GM12875 (cell line): ENCODE measurements around the gene ANKLE1.

Source experiments
- H3K4me3 ChIP-seq: one replicate; pipeline ENCODE4 v1.5.1; 2011; ENCODE audit warnings: low read depth, low read length, control low read depth
- TF ChIP-seq, protein P1 (sequence below): IDR thresholded peaks from 2 replicates; pipeline ENCODE4 v1.5.1; 2011; ENCODE audit warnings: low read depth, mild to moderate bottlenecking, control low read depth, inconsistent platforms, low read length, moderate library complexity, borderline replicate concordance; ENCODE audit not compliant: insufficient read depth

The ANKLE1 gene

DNA sequence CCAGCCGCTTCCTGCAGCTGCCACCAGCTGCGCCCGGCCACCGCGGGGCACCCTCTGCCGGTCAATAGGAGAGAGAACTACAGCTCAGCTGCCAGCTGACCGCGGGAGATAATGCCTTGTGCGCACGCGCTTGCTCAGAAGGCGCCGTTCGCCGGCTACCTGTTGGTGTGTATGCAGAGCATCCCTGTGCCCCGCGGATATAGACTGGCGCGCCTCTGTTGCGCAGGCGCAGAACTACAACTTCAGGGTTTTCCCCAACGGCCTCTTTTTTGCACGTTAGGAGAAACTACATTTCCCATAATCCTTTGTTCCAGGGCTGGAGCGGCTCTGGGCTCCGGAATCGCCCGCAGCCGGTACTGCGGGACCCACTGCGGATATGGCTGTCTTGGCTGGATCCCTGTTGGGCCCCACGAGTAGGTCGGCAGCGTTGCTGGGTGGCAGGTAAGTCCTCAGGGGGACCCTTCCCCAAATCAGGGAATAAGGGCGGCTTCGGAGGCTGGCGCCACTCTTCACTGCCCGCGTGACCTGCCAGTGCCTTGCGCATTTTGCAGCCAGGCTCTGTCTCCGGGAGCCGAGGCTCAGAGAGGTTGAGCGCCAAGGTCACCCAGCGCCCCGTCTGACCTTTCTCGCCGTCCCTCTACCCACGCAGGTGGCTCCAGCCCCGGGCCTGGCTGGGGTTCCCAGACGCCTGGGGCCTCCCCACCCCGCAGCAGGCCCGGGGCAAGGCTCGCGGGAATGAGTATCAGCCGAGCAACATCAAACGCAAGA lies 24.0 kb downstream of the ANKLE1 start, which contains the start of gene MRPL34:
TSS of gene MRPL34 (plus strand) at position 356 of the 768 bp plus-strand sequence. CDS start at position 377, 21 bp downstream.
- TF ChIP-seq, protein P1, sequence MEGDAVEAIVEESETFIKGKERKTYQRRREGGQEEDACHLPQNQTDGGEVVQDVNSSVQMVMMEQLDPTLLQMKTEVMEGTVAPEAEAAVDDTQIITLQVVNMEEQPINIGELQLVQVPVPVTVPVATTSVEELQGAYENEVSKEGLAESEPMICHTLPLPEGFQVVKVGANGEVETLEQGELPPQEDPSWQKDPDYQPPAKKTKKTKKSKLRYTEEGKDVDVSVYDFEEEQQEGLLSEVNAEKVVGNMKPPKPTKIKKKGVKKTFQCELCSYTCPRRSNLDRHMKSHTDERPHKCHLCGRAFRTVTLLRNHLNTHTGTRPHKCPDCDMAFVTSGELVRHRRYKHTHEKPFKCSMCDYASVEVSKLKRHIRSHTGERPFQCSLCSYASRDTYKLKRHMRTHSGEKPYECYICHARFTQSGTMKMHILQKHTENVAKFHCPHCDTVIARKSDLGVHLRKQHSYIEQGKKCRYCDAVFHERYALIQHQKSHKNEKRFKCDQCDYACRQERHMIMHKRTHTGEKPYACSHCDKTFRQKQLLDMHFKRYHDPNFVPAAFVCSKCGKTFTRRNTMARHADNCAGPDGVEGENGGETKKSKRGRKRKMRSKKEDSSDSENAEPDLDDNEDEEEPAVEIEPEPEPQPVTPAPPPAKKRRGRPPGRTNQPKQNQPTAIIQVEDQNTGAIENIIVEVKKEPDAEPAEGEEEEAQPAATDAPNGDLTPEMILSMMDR, result peak; percentile 74
- H3K4me3 ChIP-seq, result peak within 1 kb of the TSS; percentile 91

DNA sequence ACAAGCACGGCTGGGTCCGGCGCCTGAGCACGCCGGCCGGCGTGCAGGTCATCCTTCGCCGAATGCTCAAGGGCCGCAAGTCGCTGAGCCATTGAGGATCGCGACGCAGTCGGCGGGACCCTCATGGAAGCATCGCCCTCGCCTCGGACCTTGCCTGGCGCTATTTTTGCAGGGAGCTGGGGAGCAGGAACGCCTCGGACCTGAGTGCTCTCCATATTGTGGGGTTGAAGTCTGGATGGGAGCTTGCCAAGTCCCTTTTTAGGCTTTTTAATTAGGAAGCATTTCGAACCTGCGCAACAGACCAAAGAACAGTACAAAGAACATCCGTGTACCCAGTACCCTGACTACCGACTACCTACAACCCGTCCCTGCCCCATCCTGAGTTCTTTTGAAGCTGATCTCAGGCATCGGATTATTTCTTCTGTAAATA lies 24.6 kb downstream of the ANKLE1 start:
- TF ChIP-seq, protein P1, result no peak
- peak overlapping the region; percentile 91 for H3K4me3 ChIP-seq

DNA sequence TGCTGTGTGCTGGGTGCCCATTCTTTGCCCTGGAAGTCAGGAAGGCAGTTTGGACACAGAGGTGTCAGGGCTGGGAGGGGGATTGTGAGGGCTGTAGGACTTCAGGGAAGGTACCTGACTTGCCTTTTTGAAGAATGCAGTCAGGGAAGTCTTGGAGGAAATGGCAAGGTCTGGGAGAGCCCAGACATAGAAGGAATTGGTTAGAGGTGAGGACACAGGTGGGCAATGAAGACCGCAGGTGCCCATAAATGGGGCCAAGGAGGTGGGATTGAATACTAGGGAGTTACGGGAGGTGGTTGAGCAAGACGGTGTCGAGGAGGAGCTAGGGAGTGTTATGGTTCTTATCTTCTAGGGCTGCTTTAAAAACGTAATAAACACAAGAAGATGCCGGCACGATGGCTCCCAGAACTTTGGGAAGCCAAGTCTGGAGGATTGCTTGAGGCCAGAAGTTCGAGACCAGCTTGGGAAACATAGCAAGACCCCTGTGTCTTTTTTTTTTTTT lies 26.2 kb downstream of the ANKLE1 start:
- TF ChIP-seq, protein P1, result no peak
- H3K4me3 ChIP-seq, result no peak overlapping the region

GRCh38 chr19:17309198-17309964 lies 27.7 kb downstream of the ANKLE1 start, which contains the start of gene DDA1:
Gene DDA1 (plus strand): TSS chr19:17309563. CDS start chr19:17309655, 92 bp downstream.
- H3K4me3 ChIP-seq, result peak within 1 kb of the TSS; percentile 99
- TF ChIP-seq, protein P1, result no peak

- TF ChIP-seq, protein P1, result no peak
- peak overlapping the region; percentile 99 for H3K4me3 ChIP-seq
Measured at GRCh38 chr19:17309965-17310461, 28.3 kb downstream of the ANKLE1 start.

GRCh38 chr19:17311455-17312188 lies 29.9 kb downstream of the ANKLE1 start:
- no peak overlapping the region for H3K4me3 ChIP-seq
- TF ChIP-seq, protein P1, result no peak
